Activated CD4-positive, alpha-beta memory T cell treated with anti-CD3 and anti-CD28 coated beads for 36 hours (primary cell): Measurements from ENCODE around the gene NIN. TPM values are rescaled to one million over a fixed set of nuclear protein-coding genes. Genes with fewer than 3 reads are reported as not detected.
A peak's percentile ranks its signal among the peaks of the same experiment; 100 is the strongest.
"Not testable (repeated sequence)": the region's sequence is repeated elsewhere in the genome, so short reads cannot be mapped to it uniquely, and the experiment has no call there.

ENCODE experiments used
- CTCF ChIA-PET: fragments of 350-600 bp; sonication (Branson Sonifier 250); formaldehyde crosslinking; loops from one replicate; lab custom pipeline; 2021; ENCODE audit warnings: antibody characterized with exemption, inconsistent platforms; lab: Charles Lee
- POLR2A ChIA-PET: fragments of 350-600 bp; sonication (Branson Sonifier 250); formaldehyde crosslinking; loops from one replicate; lab custom pipeline; 2021; ENCODE audit warnings: antibody characterized with exemption; lab: Charles Lee
- DNase-seq: peaks from one replicate; pipeline ENCODE4 v3.0.0-alpha.2; 2020
- H3K27ac Mint-ChIP-seq: one replicate; pipeline ENCODE4 v1.8.0; 2021; ENCODE audit warnings: mixed read lengths
- H3K27me3 Mint-ChIP-seq: one replicate; pipeline ENCODE4 v1.8.0; 2021; ENCODE audit warnings: mixed read lengths
- H3K36me3 Mint-ChIP-seq: one replicate; pipeline ENCODE4 v1.8.0; 2021; ENCODE audit warnings: mixed read lengths
- H3K4me1 Mint-ChIP-seq: one replicate; pipeline ENCODE4 v1.8.0; 2021; ENCODE audit warnings: low read depth, mixed read lengths
- H3K4me3 Mint-ChIP-seq: one replicate; pipeline ENCODE4 v1.8.0; 2021; ENCODE audit warnings: mild to moderate bottlenecking, mixed read lengths
- H3K9me3 Mint-ChIP-seq: one replicate; pipeline ENCODE4 v1.8.0; 2021; ENCODE audit warnings: mixed read lengths
- intact Hi-C: fragments of 100-400 bp; cut with micrococcal nuclease; formaldehyde crosslinking; loops from one replicate; pipeline ENCODE4 v1.15.1; 2023
- total RNA-seq, 2 experiments: library from RNA; stranded (reverse); gene quantifications; one replicate each; pipeline ENCODE4 v1.2.3, GENCODE V29; 2021

The NIN gene
- total RNA-seq, 2 experiments from 2014 or later, result 44.7 to 44.8 TPM

GRCh38 chr14:50815058-50815457 is 15.9 kb downstream of the NIN start:
- CTCF ChIA-PET, H3K4me3 Mint-ChIP-seq, H3K27me3 Mint-ChIP-seq: not testable (repeated sequence)

DNA sequence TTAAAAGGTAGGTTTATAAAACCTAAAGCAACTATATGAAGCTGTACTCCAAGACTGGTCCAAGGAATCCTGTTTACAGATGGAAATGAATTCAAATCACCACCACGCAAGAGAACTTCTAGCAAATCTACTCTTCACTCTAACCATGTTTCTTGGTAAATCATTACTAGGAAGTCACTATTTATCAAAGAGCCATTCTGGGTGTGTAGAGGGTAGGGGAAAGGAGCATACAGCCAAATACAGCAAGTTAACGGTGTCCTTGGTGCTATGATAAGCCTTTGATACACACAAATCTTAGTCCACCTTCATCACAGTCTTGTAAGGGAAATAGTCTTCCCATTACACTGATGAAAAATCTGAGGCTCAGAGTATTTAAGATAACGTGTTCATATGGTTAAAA is 16.8 kb downstream of the NIN start:
- Mint-ChIP-seq H3K4me1 (peaks cover 44% of the 10 kb centered on the region), H3K4me3 (no peak overlapping the region), H3K36me3 (peaks cover 12% of the 10 kb centered on the region), H3K27me3 (no peaks in the 10 kb centered on the region), H3K27ac (peak overlapping the region; percentile 73), H3K9me3 (peaks cover 13% of the 10 kb centered on the region)
- CTCF ChIA-PET, result interaction anchor here (0.6 to 1.0 kb wide), 2 partner anchors 36 to 794 kb away, joined by 3 to 5 read pairs; no protein-coding TSS in a partner anchor
- intact Hi-C loops, result no loop called here
- DNase-seq, result no peak
- POLR2A ChIA-PET, result interaction anchor here (1.0 kb wide), 1 partner anchor 15 kb away, joined by 4 read pairs; no protein-coding TSS in a partner anchor

More at GRCh38 chr14:50815058-50815457, 15.9 kb downstream of the NIN start:
- peaks cover 48% of the 10 kb centered on the region for H3K4me1 Mint-ChIP-seq
- H3K27ac Mint-ChIP-seq, DNase-seq, intact Hi-C loops: not testable (repeated sequence)
- H3K9me3 Mint-ChIP-seq, result peaks cover 13% of the 10 kb centered on the region
- POLR2A ChIA-PET, result interaction anchor here (1.0 kb wide), 1 partner anchor 14 kb away, joined by 4 read pairs; no protein-coding TSS in a partner anchor
- peaks cover 13% of the 10 kb centered on the region for H3K36me3 Mint-ChIP-seq

DNA sequence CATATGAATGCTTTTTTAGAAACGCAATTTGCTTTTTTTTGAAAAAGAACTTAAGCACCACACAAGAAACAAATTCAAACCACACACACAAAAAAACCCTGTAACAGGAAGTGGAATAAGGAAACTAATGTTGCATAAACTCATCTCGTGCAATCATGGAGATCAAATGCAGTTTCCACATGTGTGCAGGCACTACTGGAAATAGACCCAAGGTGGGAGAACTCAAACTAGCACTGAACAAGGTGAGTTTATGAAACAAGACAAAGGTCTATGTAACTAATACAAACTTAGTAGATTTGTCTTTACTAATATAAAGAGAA is 17.5 kb downstream of the NIN start:
- Mint-ChIP-seq H3K9me3 (peaks cover 13% of the 10 kb centered on the region), H3K4me1 (peaks cover 43% of the 10 kb centered on the region), H3K36me3 (peaks cover 12% of the 10 kb centered on the region), H3K27me3 (no peaks in the 10 kb centered on the region), H3K4me3 (peak overlapping the region; percentile 73), H3K27ac (peak overlapping the region; percentile 93)
- POLR2A ChIA-PET, result interaction anchor here (0.5 kb wide), 1 partner anchor 158 kb away, joined by 4 read pairs; no protein-coding TSS in a partner anchor
- CTCF ChIA-PET, result interaction anchor here (0.6 to 1.0 kb wide), 2 partner anchors 36 to 793 kb away, joined by 3 to 5 read pairs; no protein-coding TSS in a partner anchor
- no peak for DNase-seq
- intact Hi-C loops, result loop anchor here (1.0 to 2.0 kb wide), 4 partner anchors 9 to 51 kb away; no protein-coding TSS in a partner anchor

DNA sequence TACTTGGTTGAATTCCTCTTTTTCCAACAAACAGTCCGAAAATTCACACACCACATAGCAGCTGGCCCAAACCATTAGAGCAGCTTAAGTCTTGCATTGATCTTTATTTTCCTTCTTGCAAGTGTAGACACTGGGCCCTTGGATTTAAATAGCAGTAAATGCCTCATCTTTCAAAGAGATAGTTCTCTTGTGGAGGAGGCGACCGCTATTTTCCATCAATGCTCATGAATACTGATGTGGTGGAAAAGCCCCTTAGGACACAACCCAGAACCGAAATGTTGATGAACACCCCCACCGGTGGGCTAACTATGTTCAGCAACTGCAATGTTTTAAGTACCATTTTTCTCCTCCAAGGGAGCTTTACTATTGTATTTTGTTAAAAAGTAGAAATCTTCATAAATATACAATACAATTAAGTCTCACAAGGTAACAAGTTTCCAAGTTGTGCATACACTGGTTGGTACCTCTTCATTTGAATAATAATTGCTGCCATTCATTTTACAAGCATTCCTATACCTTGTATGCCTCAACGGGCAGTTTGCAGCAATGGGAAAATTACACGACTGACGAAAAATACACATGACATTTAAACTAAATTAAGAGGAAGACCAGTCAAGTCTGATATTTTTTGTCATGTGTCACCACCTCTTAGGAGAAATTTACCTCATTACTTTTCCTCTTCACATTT is 18.0 kb downstream of the NIN start:
- Mint-ChIP-seq H3K4me1 (peaks cover 43% of the 10 kb centered on the region), H3K27ac (peak overlapping the region; percentile 93), H3K36me3 (peaks cover 12% of the 10 kb centered on the region), H3K9me3 (peaks cover 13% of the 10 kb centered on the region), H3K27me3 (no peaks in the 10 kb centered on the region), H3K4me3 (peak overlapping the region; percentile 73)
- no peak for DNase-seq
- ChIA-PET CTCF (interaction anchor here (2.0 kb wide), 1 partner anchor 47 kb away, joined by 10 read pairs; no protein-coding TSS in a partner anchor), POLR2A (interaction anchor here (0.5 kb wide), 1 partner anchor 158 kb away, joined by 4 read pairs; no protein-coding TSS in a partner anchor)
- intact Hi-C loops, result loop anchor here (1.0 to 2.0 kb wide), 4 partner anchors 9 to 50 kb away; no protein-coding TSS in a partner anchor

DNA sequence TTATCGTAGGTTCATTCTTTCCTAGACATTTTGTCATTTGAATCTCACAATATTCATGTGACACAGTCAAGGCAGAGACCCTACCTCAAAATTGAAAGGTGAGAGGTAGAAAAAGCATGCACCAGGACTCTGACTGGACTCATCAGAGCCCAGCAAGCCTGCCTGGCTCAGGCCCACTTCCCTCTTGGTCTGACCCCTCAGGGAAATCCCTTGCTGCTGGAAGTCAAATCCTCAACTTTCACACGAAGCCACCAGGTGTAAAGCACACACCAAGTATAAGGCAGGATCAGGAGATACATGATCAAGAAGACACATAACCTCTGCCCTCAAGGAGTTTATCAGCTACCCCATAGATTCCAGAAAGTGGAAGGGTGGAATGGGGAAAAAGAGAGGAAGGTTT is 18.8 kb downstream of the NIN start:
- H3K27ac Mint-ChIP-seq, result peak overlapping the region; percentile 58
- CTCF ChIA-PET, result interaction anchor here (2.0 kb wide), 1 partner anchor 48 kb away, joined by 10 read pairs; no protein-coding TSS in a partner anchor
- peaks cover 12% of the 10 kb centered on the region for H3K36me3 Mint-ChIP-seq
- peaks cover 13% of the 10 kb centered on the region for H3K9me3 Mint-ChIP-seq
- no peaks in the 10 kb centered on the region for H3K27me3 Mint-ChIP-seq
- POLR2A ChIA-PET, result no interaction called here
- no peak overlapping the region for H3K4me3 Mint-ChIP-seq
- peaks cover 45% of the 10 kb centered on the region for H3K4me1 Mint-ChIP-seq
- no peak for DNase-seq
- intact Hi-C loops, result loop anchor here (2.0 kb wide), 2 partner anchors 25 to 49 kb away; no protein-coding TSS in a partner anchor

- POLR2A ChIA-PET, result no interaction called here
- Mint-ChIP-seq H3K36me3 (peaks cover 14% of the 10 kb centered on the region), H3K9me3 (no peaks in the 10 kb centered on the region), H3K27me3 (no peaks in the 10 kb centered on the region), H3K4me3 (no peak overlapping the region), H3K4me1 (peaks cover 20% of the 10 kb centered on the region), H3K27ac (no peak overlapping the region)
- CTCF ChIA-PET, result interaction anchor here (2.7 kb wide), 1 partner anchor 30 kb away, joined by 7 read pairs; no protein-coding TSS in a partner anchor
- intact Hi-C loops, result no loop called here
- DNase-seq, result no peak
Measured at GRCh38 chr14:50808053-50808452, 22.9 kb downstream of the NIN start.

DNA sequence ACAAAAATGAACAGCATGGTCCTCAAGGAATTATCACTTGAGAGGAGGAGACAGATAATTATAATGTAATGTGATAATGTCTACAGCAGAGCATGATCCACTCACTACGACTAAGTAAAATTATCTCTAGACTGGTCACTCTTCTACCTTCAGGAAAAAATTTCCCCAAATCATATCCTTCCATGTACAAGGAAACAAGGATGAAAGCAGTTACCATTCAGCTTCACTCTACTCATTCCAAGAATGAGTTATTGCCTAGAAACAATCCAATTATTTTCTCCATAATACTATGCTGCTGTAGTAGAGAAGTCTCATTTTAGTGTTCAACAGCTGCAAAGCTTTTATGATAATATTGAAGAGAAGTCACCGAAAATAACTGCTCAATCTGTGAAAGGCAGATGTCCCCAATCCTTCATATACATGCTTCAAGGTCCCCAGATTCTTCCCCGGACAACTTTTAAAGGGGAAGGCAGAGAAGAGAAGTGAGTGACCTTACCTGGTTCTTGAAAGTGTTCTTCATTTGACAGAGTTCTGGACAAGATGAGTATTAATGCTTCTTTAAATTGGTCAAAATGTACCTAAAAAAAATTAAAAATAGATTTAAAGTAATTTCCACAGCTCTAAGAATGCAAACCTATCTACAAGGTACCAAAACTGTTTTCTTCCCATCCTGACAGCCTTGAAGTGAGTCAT is 24.6 kb downstream of the NIN start:
- intact Hi-C loops, result no loop called here
- no peak for DNase-seq
- Mint-ChIP-seq H3K27me3 (no peaks in the 10 kb centered on the region), H3K4me1 (peaks cover 10% of the 10 kb centered on the region), H3K4me3 (no peak overlapping the region), H3K9me3 (no peaks in the 10 kb centered on the region), H3K36me3 (peaks cover 14% of the 10 kb centered on the region), H3K27ac (no peak overlapping the region)
- ChIA-PET POLR2A (no interaction called here), CTCF (interaction anchor here (2.7 kb wide), 1 partner anchor 28 kb away, joined by 7 read pairs; no protein-coding TSS in a partner anchor)

GRCh38 chr14:50805396-50805795 is 25.6 kb downstream of the NIN start:
- POLR2A ChIA-PET, result no interaction called here
- intact Hi-C loops, result no loop called here
- CTCF ChIA-PET, result interaction anchor here (1.5 kb wide), 1 partner anchor 28 kb away, joined by 5 read pairs; no protein-coding TSS in a partner anchor
- DNase-seq, result no peak
- H3K27me3 Mint-ChIP-seq, result no peaks in the 10 kb centered on the region
- H3K9me3 Mint-ChIP-seq, result no peaks in the 10 kb centered on the region
- H3K4me3 Mint-ChIP-seq, result no peak overlapping the region
- no peak overlapping the region for H3K27ac Mint-ChIP-seq
- H3K4me1 Mint-ChIP-seq, result peaks cover 10% of the 10 kb centered on the region
- peaks cover 14% of the 10 kb centered on the region for H3K36me3 Mint-ChIP-seq

GRCh38 chr14:50804181-50804721 is 26.7 kb downstream of the NIN start:
- H3K27me3 Mint-ChIP-seq, result no peaks in the 10 kb centered on the region
- POLR2A ChIA-PET, result no interaction called here
- CTCF ChIA-PET, result interaction anchor here (0.6 to 1.5 kb wide), 2 partner anchors 27 to 31 kb away, joined by 3 to 5 read pairs; no protein-coding TSS in a partner anchor

DNA sequence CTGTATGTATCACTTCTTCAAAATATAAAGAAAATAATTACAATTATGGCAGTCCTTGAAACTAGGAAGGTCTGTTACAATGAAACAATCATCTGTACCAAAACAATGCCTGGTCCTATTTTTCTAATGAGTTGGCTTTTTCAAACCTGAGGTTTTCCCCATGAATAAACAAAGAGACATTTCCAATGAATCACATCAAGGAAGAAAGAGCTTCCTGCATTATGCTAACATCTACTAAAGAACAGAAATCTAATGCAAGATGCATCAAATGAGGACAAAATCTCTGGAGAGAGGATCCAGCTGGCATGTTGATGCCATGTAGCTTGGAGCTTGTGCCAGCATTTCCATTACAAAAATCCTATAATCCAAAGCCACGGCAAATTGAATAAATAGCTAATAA is 29.3 kb downstream of the NIN start:
- Mint-ChIP-seq H3K4me3 (no peak overlapping the region), H3K27ac (no peak overlapping the region), H3K27me3 (no peaks in the 10 kb centered on the region), H3K9me3 (no peaks in the 10 kb centered on the region), H3K36me3 (peaks cover 18% of the 10 kb centered on the region), H3K4me1 (peaks cover 5% of the 10 kb centered on the region)
- ChIA-PET POLR2A (no interaction called here), CTCF (interaction anchor here (1.1 to 1.7 kb wide), 3 partner anchors 8 to 259 kb away, joined by 4 to 5 read pairs (median 4); no protein-coding TSS in a partner anchor)
- DNase-seq, result no peak
- intact Hi-C loops, result no loop called here

More at GRCh38 chr14:50804181-50804721, 26.7 kb downstream of the NIN start:
- Mint-ChIP-seq H3K36me3 (peaks cover 14% of the 10 kb centered on the region), H3K9me3 (no peaks in the 10 kb centered on the region), H3K4me3 (no peak overlapping the region), H3K4me1 (peaks cover 7% of the 10 kb centered on the region), H3K27ac (no peak overlapping the region)
- intact Hi-C loops, result no loop called here
- no peak for DNase-seq

DNA sequence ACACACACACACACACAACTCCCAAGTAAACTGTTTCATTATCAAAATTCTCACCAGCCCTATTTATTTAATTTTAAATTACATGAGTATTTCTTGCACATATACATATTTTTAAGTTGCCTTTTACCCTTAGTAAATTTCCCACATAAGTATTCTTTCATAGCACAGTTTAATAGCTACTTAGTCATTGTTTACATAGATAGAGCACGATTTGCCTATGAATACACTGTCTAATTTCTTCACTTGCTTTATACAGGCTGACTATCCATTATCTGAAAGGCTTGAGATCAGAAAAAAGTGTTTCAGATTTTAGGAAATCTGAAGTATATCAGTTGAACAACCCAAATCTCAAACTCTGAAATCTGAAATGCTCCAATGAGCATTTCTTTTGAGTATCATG is 30.9 kb downstream of the NIN start:
- no peaks in the 10 kb centered on the region for H3K27me3 Mint-ChIP-seq
- peaks cover 8% of the 10 kb centered on the region for H3K4me1 Mint-ChIP-seq
- H3K4me3 Mint-ChIP-seq, result no peak overlapping the region
- H3K9me3 Mint-ChIP-seq, result no peaks in the 10 kb centered on the region
- H3K27ac Mint-ChIP-seq, result no peak overlapping the region
- intact Hi-C loops, result no loop called here
- ChIA-PET POLR2A (no interaction called here), CTCF (interaction anchor here (1.6 kb wide), 1 partner anchor 60 kb away, joined by 6 read pairs; no protein-coding TSS in a partner anchor)
- no peak for DNase-seq
- H3K36me3 Mint-ChIP-seq, result peaks cover 14% of the 10 kb centered on the region
